Osteoblast (primary cell): ENCODE data around the gene CACNG1. TPM values are rescaled to one million over a fixed set of nuclear protein-coding genes. Genes with fewer than 3 reads are reported as not detected.

ENCODE experiments used
- DNase-seq: peaks from one replicate; pipeline ENCODE4 v3.0.0; 2011; ENCODE audit warnings: low spot score, mixed read lengths; ENCODE audit not compliant: insufficient read length; ENCODE audit errors: missing footprints
- H2AFZ ChIP-seq: 2 replicates; pipeline ENCODE4 v1.6.0; 2011; ENCODE audit warnings: mild to moderate bottlenecking, low read length
- H3K27ac ChIP-seq: 2 replicates; pipeline ENCODE4 v1.5.1; 2011; ENCODE audit warnings: mild to moderate bottlenecking, low read depth, low read length, moderate library complexity
- H3K27me3 ChIP-seq: 2 replicates; pipeline ENCODE4 v1.6.0; 2012; ENCODE audit warnings: mild to moderate bottlenecking, control low read depth, inconsistent platforms, low read length, moderate library complexity; ENCODE audit not compliant: insufficient read depth
- H3K36me3 ChIP-seq: 2 replicates; pipeline ENCODE4 v1.5.1; 2011; ENCODE audit warnings: mild to moderate bottlenecking, low read length, control low read depth, moderate library complexity; ENCODE audit not compliant: insufficient read depth
- H3K4me1 ChIP-seq: 2 replicates; pipeline ENCODE4 v1.5.1; 2011; ENCODE audit warnings: mild to moderate bottlenecking, low read length, control low read depth, moderate library complexity; ENCODE audit not compliant: insufficient read depth
- H3K4me2 ChIP-seq: 2 replicates; pipeline ENCODE4 v1.6.0; 2011; ENCODE audit warnings: mild to moderate bottlenecking, low read length; ENCODE audit not compliant: insufficient read depth
- H3K4me3 ChIP-seq: fragments of 200-600 bp; sonication (generic); 3 replicates; pipeline ENCODE4 v1.5.1; 2012; ENCODE audit warnings: mild to moderate bottlenecking, low read length, inconsistent platforms; ENCODE audit not compliant: insufficient read depth
- H3K79me2 ChIP-seq: 2 replicates; pipeline ENCODE4 v1.6.0; 2012; ENCODE audit warnings: mild to moderate bottlenecking, low read length, control low read depth, inconsistent platforms; ENCODE audit not compliant: insufficient read depth
- H3K9me3 ChIP-seq: 2 replicates; pipeline ENCODE4 v1.5.1; 2011; ENCODE audit warnings: low read depth, low read length, control low read depth
- H4K20me1 ChIP-seq: 2 replicates; pipeline ENCODE4 v1.6.0; 2012; ENCODE audit warnings: mild to moderate bottlenecking, low read length, control low read depth; ENCODE audit not compliant: insufficient read depth
- total RNA-seq: library from RNA; depleted of rRNA; stranded (reverse); fragments of >200 nt; gene quantifications from 2 replicates; pipeline ENCODE4 v1.2.3, GENCODE V29; 2012
- TF ChIP-seq, protein P1 (sequence below): IDR thresholded peaks from 2 replicates; pipeline ENCODE4 v1.5.1; 2011; ENCODE audit warnings: mild to moderate bottlenecking, low read depth, low read length, moderate library complexity; ENCODE audit errors: extremely low read depth

The CACNG1 gene
- total RNA-seq, 1 donor, result not detected

- H2AFZ ChIP-seq, result no peak overlapping the region
- H3K9me3 ChIP-seq, result no peaks in the 10 kb centered on the region
- H3K79me2 ChIP-seq, result no peaks in the 10 kb centered on the region
- TF ChIP-seq, protein P1, sequence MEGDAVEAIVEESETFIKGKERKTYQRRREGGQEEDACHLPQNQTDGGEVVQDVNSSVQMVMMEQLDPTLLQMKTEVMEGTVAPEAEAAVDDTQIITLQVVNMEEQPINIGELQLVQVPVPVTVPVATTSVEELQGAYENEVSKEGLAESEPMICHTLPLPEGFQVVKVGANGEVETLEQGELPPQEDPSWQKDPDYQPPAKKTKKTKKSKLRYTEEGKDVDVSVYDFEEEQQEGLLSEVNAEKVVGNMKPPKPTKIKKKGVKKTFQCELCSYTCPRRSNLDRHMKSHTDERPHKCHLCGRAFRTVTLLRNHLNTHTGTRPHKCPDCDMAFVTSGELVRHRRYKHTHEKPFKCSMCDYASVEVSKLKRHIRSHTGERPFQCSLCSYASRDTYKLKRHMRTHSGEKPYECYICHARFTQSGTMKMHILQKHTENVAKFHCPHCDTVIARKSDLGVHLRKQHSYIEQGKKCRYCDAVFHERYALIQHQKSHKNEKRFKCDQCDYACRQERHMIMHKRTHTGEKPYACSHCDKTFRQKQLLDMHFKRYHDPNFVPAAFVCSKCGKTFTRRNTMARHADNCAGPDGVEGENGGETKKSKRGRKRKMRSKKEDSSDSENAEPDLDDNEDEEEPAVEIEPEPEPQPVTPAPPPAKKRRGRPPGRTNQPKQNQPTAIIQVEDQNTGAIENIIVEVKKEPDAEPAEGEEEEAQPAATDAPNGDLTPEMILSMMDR, result no peak
- no peak overlapping the region for H3K4me2 ChIP-seq
- no peak overlapping the region for H3K27ac ChIP-seq
- no peaks in the 10 kb centered on the region for H3K27me3 ChIP-seq
- no peaks in the 10 kb centered on the region for H3K4me1 ChIP-seq
- H3K4me3 ChIP-seq, result no peak overlapping the region
- no peak for DNase-seq
- H4K20me1 ChIP-seq, result peaks cover 10% of the 10 kb centered on the region
- peaks cover 4% of the 10 kb centered on the region for H3K36me3 ChIP-seq
These were observed 33.9 kb downstream of the CACNG1 start for GRCh38 chr17:67078292-67078691.

GRCh38 chr17:67079491-67079890 is 35.1 kb downstream of the CACNG1 start:
- H3K36me3 ChIP-seq, result peaks cover 4% of the 10 kb centered on the region
- DNase-seq, result no peak
- no peaks in the 10 kb centered on the region for H3K4me1 ChIP-seq
- H4K20me1 ChIP-seq, result peaks cover 10% of the 10 kb centered on the region
- H3K4me2 ChIP-seq, result no peak overlapping the region
- H3K4me3 ChIP-seq, result no peak overlapping the region
- TF ChIP-seq, protein P1, result no peak
- H3K27ac ChIP-seq, result no peak overlapping the region
- H3K9me3 ChIP-seq, result no peaks in the 10 kb centered on the region
- H2AFZ ChIP-seq, result no peak overlapping the region
- H3K79me2 ChIP-seq, result no peaks in the 10 kb centered on the region
- H3K27me3 ChIP-seq, result no peaks in the 10 kb centered on the region

GRCh38 chr17:67080804-67081203 is 36.5 kb downstream of the CACNG1 start:
- Histone ChIP-seq H3K4me2 (no peak overlapping the region), H3K4me3 (no peak overlapping the region), H3K36me3 (peaks cover 4% of the 10 kb centered on the region), H3K79me2 (no peaks in the 10 kb centered on the region), H2AFZ (no peak overlapping the region), H4K20me1 (peaks cover 8% of the 10 kb centered on the region), H3K27ac (no peak overlapping the region), H3K9me3 (no peaks in the 10 kb centered on the region), H3K27me3 (no peaks in the 10 kb centered on the region), H3K4me1 (no peaks in the 10 kb centered on the region)
- no peak for DNase-seq
- TF ChIP-seq, protein P1, result no peak

DNA sequence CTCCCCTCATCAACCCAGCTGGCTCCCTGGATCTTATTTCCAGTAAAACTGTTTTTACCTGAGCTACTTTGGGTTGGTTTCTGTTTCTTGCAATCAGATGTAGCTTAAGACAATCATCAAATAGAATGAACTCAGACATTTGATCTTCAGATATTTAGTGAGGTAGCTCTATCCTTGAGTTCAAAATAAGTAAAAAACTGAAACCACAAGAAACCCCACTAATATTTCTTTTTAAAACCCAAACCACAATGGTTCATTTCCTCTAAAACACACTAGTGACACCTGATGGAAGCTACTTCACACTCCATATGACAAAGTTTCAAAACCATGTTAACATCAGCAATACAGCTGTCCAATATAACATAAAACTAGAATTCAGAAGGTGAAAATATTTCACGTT is 37.8 kb downstream of the CACNG1 start:
- Histone ChIP-seq H3K9me3 (no peaks in the 10 kb centered on the region), H4K20me1 (peaks cover 8% of the 10 kb centered on the region), H3K4me2 (no peak overlapping the region), H2AFZ (no peak overlapping the region), H3K79me2 (no peaks in the 10 kb centered on the region), H3K27ac (no peak overlapping the region), H3K4me3 (no peak overlapping the region), H3K4me1 (no peaks in the 10 kb centered on the region), H3K36me3 (peaks cover 10% of the 10 kb centered on the region), H3K27me3 (no peaks in the 10 kb centered on the region)
- TF ChIP-seq, protein P1, result no peak
- DNase-seq, result no peak
